Psoas muscle (tissue), 8 donors: Measurements from ENCODE around the gene KCNJ12. TPM values are rescaled to one million over a fixed set of nuclear protein-coding genes. Genes with fewer than 3 reads are reported as not detected.
"Not testable (repeated sequence)": the region's sequence is repeated elsewhere in the genome, so short reads cannot be mapped to it uniquely, and the experiment has no call there.

ENCODE experiments used
- ATAC-seq, 4 donors: fragments of 200-7000 bp; cut with Tn5 transposase; one replicate each; pipeline ENCODE4 v1.9.1; 2020; ENCODE audit warnings: moderate library complexity in 3 of 4, mild to moderate bottlenecking in 2 of 4
- DNase-seq, 2 donors: peaks; one replicate each; pipeline ENCODE4 v3.0.0-alpha.2; 2020
- H3K27ac ChIP-seq: fragments of 200-600 bp; one replicate; pipeline ENCODE4 v1.8.0; 2022
- H3K27me3 ChIP-seq, 3 donors: fragments of 200-600 bp in 1 of 3; one replicate each; pipeline versions ENCODE4 v1.6.1 to v1.8.0; 2013 to 2022; ENCODE audit warnings: low read length in 2 of 3, mild to moderate bottlenecking in 2 of 3, moderate library complexity in 1 of 3; ENCODE audit not compliant: insufficient read depth in 3 of 3
- H3K36me3 ChIP-seq, 2 donors: fragments of 200-600 bp in 1 of 2; one replicate each; pipeline versions ENCODE4 v1.6.1 to v1.8.0; 2013 to 2022; ENCODE audit warnings: low read depth in 1 of 2, mild to moderate bottlenecking in 1 of 2, moderate library complexity in 1 of 2; ENCODE audit not compliant: insufficient read depth in 1 of 2
- H3K4me1 ChIP-seq: fragments of 200-600 bp; one replicate; pipeline ENCODE4 v1.8.0; 2022
- H3K4me3 ChIP-seq: fragments of 200-600 bp; one replicate; pipeline ENCODE4 v1.8.0; 2022; ENCODE audit warnings: mild to moderate bottlenecking
- H3K9me3 ChIP-seq: fragments of 200-600 bp; one replicate; pipeline ENCODE4 v1.8.0; 2022
- WGBS, 3 donors: extraction: QIAGEN DNeasy Blood & Tissue Kit; methylation state at CpG; one replicate each; pipeline versions ENCODE4 v1.1.6 to v1.1.7; 2013; 5-methylcytosine and 5-hydroxymethylcytosine counted together
- intact Hi-C, 2 donors: fragments of 100-400 bp; cut with DNase I; formaldehyde crosslinking; loops; one replicate each; pipeline versions ENCODE4 v1.11.0 to v1.14.2; 2022
- polyA plus RNA-seq, 3 donors: library from polyadenylated mRNA; stranded (reverse); fragments of 200-250 nt; gene quantifications; one replicate each; pipeline ENCODE4 v1.2.3, GENCODE V29; 2013
- total RNA-seq, 4 donors: library from RNA; stranded (reverse); fragmentation: NEBNext Ultra II Directional in 2 of 4; extraction: Animal tissue kit (Norgen Biotek cat#: 25700) in 2 of 4; gene quantifications; one replicate each; pipeline versions ENCODE4 v1.2.1 to v1.2.4, GENCODE V29; 2021 to 2023
- TF ChIP-seq, protein P1 (sequence below): fragments of 200-600 bp; IDR thresholded peaks from one replicate; pipeline ENCODE4 v1.8.0; 2022; ENCODE audit warnings: antibody characterized with exemption
- donor health status: healthy with polysubstance abuse.
- donor health status: DM: no; HTN: no; CAD: no; lungs with moderate emphysema.
- donor health status: Bipolar disorder and iron deficiency.
- donor health status: healthy.
- donor health status: DM: yes; HTN: yes; CAD: no.
- donor health status: DM: no; HTN: no; CAD: no.
- donor health status: DM: no; HTN: no; CAD: no.
- donor health status: DM: yes; HTN: yes; CAD: no.

KCNJ12 gene
- total and polyA plus RNA-seq, 7 donors = 5.2 to 42.7 (median 19.3) TPM

DNA sequence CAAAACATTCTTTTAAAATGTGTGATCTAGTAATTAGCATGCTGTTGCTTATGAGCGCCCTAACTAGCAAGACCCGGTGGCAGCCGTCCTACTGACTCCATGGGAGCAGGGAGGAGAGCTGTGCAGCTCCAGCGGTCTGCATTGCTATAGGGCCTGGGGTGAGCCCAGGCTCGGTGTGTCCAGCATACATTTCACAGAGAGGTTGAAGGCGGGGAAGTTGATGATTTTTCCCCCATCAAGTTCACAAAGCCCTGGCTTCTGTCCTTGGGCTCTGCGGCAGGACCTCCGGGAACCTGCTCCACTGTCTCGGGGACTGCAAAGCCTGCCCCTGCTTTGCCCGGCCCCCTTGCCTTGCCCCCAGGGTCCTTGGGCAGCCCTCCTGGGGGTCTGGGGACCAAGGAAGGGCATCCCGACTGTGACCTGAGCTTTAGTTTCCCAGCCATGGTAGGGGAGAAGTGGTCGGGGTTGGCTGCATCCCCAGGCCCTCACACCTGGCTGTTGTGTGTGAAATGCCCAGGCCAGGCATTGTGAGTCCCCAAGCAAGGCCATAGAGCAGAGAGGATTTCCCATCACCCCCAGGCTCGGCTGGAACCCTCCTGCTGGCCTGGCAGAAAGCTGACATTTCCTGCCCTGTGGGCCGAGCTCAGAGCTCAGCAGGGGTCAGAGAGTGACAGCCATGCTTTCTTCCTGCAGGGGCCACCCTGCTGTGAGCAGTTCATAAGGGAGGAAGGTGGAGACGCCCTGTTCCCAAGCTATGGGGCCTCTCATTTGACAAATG is 24.8 kb downstream of the KCNJ12 start:
- intact Hi-C loops = no loop called here
- no peaks in the 10 kb centered on the region for H3K36me3 ChIP-seq
- H3K27me3 ChIP-seq = no peaks in the 10 kb centered on the region
- no peak for ATAC-seq
- H3K4me3 ChIP-seq = no peak overlapping the region
- H3K4me1 ChIP-seq = peaks cover 18% of the 10 kb centered on the region
- H3K9me3 ChIP-seq = no peaks in the 10 kb centered on the region
- no peak overlapping the region for H3K27ac ChIP-seq
- DNase-seq = no peak
- TF ChIP-seq, protein P1, sequence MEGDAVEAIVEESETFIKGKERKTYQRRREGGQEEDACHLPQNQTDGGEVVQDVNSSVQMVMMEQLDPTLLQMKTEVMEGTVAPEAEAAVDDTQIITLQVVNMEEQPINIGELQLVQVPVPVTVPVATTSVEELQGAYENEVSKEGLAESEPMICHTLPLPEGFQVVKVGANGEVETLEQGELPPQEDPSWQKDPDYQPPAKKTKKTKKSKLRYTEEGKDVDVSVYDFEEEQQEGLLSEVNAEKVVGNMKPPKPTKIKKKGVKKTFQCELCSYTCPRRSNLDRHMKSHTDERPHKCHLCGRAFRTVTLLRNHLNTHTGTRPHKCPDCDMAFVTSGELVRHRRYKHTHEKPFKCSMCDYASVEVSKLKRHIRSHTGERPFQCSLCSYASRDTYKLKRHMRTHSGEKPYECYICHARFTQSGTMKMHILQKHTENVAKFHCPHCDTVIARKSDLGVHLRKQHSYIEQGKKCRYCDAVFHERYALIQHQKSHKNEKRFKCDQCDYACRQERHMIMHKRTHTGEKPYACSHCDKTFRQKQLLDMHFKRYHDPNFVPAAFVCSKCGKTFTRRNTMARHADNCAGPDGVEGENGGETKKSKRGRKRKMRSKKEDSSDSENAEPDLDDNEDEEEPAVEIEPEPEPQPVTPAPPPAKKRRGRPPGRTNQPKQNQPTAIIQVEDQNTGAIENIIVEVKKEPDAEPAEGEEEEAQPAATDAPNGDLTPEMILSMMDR = no peak
- WGBS, 3 donors = 83 to 84% (median 83%) methylated on average over 14 to 15 of the region's 15 CpGs

DNA sequence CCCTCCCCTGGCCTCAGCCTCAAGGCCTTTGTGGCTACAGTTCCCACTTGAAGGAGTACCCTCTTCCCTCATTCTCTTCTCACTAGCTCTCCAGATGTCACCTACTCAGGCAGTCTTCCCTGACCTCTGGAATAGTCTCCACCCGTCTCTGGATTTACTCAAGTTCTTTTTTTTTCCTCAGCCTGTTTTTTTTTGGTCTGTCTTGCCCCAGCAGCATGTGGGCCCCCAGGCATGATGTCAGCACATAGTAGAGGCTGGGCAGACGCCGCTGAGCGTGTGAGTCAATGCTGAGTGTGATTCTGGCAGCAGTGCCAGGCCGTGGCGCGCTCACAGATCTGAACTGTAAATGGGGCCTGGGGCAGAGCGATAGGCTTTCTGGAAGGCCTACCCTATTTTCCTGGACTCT is 26.0 kb downstream of the KCNJ12 start:
- Histone ChIP-seq H3K4me1 (peaks cover 11% of the 10 kb centered on the region), H3K27ac (peak overlapping the region; percentile 63)
- H3K9me3 ChIP-seq, intact Hi-C loops, H3K36me3 ChIP-seq, H3K4me3 ChIP-seq, H3K27me3 ChIP-seq: not testable (repeated sequence)
- ATAC-seq = peak; percentile 41 to 70 (median 51)
- 52 to 64% (median 61%) methylated on average over 8 of the region's 8 CpGs for WGBS, 3 donors
- peak; percentile 80 to 83 for DNase-seq

DNA sequence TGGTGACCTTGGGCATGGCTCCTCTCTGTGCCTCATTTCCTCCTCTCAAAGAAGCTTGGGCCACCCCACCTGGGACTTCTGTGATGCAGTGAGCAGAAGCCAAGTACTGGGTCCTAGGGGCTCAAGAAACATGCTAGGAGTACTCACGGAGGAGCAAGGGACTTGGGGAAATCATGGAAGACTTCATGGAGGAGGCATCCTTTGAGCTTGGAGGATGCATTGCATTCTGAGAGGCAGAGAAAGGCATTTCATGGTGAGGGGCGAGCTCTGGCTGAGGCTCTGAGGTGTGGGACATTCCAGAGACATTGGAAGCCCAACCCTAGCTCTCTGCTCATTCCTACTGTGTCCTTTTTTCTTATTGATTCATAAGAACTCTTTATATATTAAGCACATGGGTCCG is 26.8 kb downstream of the KCNJ12 start:
- H3K27ac ChIP-seq = peak overlapping the region; percentile 63
- ATAC-seq, H3K4me3 ChIP-seq, DNase-seq, intact Hi-C loops, H3K27me3 ChIP-seq, H3K4me1 ChIP-seq, H3K9me3 ChIP-seq, H3K36me3 ChIP-seq: not testable (repeated sequence)
- WGBS, 3 donors = 90 to 95% (median 93%) methylated on average over 3 of the region's 3 CpGs

DNA sequence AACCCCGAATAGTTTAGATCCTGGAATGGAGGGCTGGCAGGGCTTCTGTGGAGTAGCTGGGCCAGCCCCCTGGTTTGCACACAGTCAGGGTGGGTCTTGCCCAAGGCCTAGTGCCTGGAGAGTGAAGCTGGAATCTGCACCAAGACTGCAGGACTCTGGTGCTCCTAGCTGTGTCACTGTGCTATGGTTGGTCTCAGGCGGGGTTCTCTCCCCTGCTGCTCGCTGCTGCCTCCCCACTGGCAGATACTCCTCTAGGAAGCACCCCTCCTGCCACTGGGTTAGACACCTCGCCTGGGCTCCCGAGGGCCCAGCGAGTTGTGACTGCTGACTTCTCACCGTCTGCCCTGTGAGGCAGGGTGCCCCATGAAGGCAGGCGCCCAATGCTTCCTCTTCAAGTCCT is 27.9 kb downstream of the KCNJ12 start:
- H3K4me1 ChIP-seq, H3K4me3 ChIP-seq, H3K9me3 ChIP-seq, intact Hi-C loops, H3K27me3 ChIP-seq, H3K36me3 ChIP-seq, DNase-seq: not testable (repeated sequence)
- WGBS, 3 donors = 74 to 81% (median 78%) methylated on average over 8 of the region's 8 CpGs
- peak overlapping the region; percentile 63 for H3K27ac ChIP-seq
- peak in 2 of 4 donors; percentile 1 to 7 for ATAC-seq

DNA sequence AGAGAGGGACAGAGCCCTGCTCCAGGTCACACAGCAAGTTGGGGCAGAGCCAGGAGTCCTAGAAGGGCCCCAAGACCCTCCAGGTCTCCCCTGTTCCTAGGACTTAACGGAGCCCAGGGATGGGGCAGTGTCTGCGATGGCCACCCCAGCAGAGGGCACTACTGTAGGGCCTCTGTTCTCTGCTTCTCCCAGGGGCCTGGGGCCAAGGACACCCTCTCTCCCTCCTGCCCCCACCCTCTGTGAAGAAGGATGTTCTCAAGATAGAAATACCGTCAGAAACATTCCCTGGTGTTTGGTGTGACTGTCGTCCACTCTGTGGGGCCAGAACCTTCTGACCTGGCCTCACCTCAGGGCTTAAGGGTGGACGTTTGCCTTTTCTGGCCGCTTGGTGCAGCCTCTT is 28.4 kb downstream of the KCNJ12 start:
- H3K4me3 ChIP-seq, H3K36me3 ChIP-seq, H3K4me1 ChIP-seq, H3K27me3 ChIP-seq, H3K9me3 ChIP-seq, intact Hi-C loops: not testable (repeated sequence)
- peak; percentile 45 to 82 (median 68) for ATAC-seq
- 32 to 47% (median 34%) methylated on average over 6 of the region's 6 CpGs for WGBS, 3 donors
- H3K27ac ChIP-seq = peak overlapping the region; percentile 63
- DNase-seq = peak in 1 of 2 donors; percentile 81

DNA sequence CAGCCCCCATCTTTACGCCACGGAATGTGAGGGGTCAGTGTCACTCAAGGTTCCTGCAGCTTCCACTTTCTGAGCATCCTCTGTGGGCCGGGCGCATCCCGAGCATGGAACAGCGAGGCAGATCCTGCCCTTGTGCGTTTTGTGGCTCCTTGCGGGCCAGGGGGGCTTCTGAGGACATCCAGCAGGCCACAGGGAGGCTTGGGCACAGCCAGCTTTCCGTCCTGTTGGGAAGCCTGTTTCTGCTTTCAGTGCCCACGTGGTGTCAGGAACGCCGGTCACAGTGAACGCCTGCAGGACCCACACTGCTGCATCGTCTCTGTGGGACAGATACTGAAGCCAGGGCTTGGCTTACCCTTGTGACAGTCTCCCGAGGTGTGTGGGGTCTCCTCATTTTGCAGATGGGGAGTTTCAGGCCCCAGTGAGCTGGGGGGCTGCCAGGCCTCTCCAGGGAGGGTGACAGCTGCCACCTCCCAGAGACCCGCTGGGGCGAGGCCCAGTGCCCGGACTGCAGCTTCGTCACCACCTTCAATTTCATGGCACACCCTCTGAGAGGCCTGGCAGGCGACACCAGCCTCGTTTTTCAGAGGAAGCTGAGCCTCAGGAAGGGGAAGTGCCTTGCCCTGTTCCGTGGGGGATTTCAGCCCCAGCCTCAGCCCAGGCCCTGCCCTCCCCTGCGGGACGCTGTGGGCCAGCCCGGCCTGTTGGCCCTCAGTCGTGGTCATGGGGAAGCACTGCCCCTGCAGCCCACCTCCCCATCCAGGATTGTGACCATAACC is 29.0 kb downstream of the KCNJ12 start:
- H3K27me3 ChIP-seq, H3K9me3 ChIP-seq, H3K4me3 ChIP-seq, intact Hi-C loops, H3K36me3 ChIP-seq: not testable (repeated sequence)
- 29 to 42% (median 29%) methylated on average over 19 to 26 of the region's 26 CpGs for WGBS, 3 donors
- H3K4me1 ChIP-seq = peaks cover 14% of the 10 kb centered on the region
- ATAC-seq = peak; percentile 18 to 70 (median 62)
- peak overlapping the region; percentile 63 for H3K27ac ChIP-seq
- peak in 1 of 2 donors; percentile 77 for DNase-seq

DNA sequence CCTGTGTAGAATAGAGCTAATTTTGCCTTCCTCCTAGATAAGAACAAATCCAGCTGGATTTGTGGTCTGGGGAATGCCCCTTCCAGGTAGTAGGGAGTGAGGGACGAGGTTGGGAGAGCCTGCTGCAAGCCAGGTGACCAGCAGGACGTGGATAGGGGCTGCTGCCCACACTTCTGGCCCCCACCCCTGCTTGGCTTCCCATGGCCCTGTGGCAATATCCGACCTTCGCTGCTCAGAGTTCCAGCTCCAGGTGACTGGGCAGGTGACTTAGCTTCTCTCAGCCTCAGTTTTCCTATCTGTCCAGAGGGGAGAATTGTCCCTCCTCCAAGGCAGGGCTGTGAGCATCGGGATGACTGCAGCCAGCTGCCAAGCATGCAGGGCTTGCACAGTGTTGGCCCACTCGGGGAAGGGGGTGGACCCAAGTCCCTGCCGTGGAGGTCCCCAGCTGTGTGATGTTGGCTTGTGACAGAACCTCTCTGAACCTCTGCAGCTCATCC is 29.8 kb downstream of the KCNJ12 start:
- intact Hi-C loops, ATAC-seq, H3K36me3 ChIP-seq, H3K27me3 ChIP-seq, H3K9me3 ChIP-seq, H3K4me3 ChIP-seq: not testable (repeated sequence)
- H3K4me1 ChIP-seq = peaks cover 15% of the 10 kb centered on the region
- peak overlapping the region; percentile 63 for H3K27ac ChIP-seq
- peak in 1 of 2 donors; percentile 45 for DNase-seq
- WGBS, 3 donors = 56 to 67% (median 57%) methylated on average over 7 of the region's 7 CpGs

DNA sequence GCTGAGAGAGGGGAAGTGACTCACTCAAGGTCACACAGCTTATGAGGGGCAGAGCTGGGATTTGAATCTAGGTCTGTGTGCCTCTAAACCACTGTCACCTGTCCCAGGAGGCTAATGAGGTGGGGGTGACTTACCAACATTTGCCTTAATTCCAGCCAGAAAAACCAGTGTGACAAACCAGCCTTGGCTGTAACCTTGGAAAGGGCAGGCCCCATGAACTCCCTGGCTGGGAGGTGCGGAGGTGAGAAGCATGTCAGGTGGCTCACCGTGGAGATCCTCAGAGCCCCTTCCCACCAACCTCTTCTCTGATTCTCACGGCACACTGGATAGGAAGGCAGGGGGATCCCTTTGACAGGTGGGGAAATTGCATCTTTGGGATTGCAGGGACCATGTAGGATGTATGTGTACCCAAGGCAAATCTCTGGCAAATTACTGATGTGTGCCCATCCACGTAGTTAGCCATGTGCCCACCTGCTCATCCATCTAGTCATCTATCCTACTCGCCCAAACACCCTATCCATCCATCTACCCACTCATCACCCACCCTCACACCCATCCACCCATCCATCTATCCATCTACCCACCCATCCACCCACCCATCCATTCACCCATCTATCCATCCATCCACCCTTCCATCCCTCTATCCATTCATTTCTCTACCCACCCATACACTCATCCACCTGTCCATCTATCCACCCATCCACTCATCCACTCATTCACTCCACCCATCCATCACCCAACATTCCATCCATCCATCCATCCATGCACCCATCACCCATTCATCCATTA is 30.7 kb downstream of the KCNJ12 start:
- ATAC-seq, H3K36me3 ChIP-seq, H3K9me3 ChIP-seq, H3K4me3 ChIP-seq, H3K27me3 ChIP-seq, H3K27ac ChIP-seq, intact Hi-C loops: not testable (repeated sequence)
- 66 to 78% (median 77%) methylated on average over 4 of the region's 5 CpGs for WGBS, 3 donors
- peak in 1 of 2 donors; percentile 26 for DNase-seq
- H3K4me1 ChIP-seq = peaks cover 15% of the 10 kb centered on the region

DNA sequence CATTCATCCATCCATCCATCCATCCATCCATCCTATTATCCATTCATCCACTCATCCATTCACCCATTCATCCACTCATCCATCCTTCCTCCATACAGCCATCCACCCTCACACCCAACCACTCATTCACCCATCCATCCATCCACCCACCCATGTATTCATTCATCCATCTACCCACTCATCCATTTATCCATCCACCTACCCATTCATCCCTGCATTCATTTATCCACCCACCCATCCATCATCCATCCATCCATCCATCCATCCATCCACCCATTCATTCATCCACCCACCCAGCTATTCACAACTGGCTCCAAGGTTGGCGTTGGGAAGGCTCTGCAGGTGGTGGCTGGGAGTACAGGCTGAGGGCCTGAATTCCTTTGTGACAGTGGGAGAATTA is 31.6 kb downstream of the KCNJ12 start:
- ATAC-seq, DNase-seq, H3K4me3 ChIP-seq, intact Hi-C loops, H3K27ac ChIP-seq, H3K36me3 ChIP-seq, H3K27me3 ChIP-seq, H3K9me3 ChIP-seq: not testable (repeated sequence)
- peaks cover 20% of the 10 kb centered on the region for H3K4me1 ChIP-seq
- WGBS, 3 donors = 80 to 93% (median 81%) methylated on average over 1 of the region's 1 CpG
